Fibroblast of skin of right biceps (primary cell): ENCODE measurements around the gene PIP5K1C.
A peak's percentile ranks its signal among the peaks of the same experiment; 100 is the strongest.

Experiments
- DNase-seq: peaks from one replicate; pipeline ENCODE4 v3.0.0-alpha.2; 2013

The PIP5K1C gene

GRCh38 chr19:3700242-3701032 lies at the start of gene PIP5K1C:
PIP5K1C (minus strand) TSS chr19:3700468; CDS start chr19:3700390, 78 bp downstream.
- peak; percentile 83 for DNase-seq

- DNase-seq: no peak
These were observed 48.7 kb upstream of the PIP5K1C start for GRCh38 chr19:3748965-3749364.

GRCh38 chr19:3746371-3747056 lies 46.2 kb upstream of the PIP5K1C start:
- DNase-seq: no peak

GRCh38 chr19:3745363-3746045 lies 45.2 kb upstream of the PIP5K1C start:
- DNase-seq: no peak

- no peak for DNase-seq
These were observed 43.2 kb upstream of the PIP5K1C start for GRCh38 chr19:3743486-3743885.

GRCh38 chr19:3740431-3740830 lies 40.2 kb upstream of the PIP5K1C start:
- DNase-seq: no peak

GRCh38 chr19:3738477-3739220 lies 38.4 kb upstream of the PIP5K1C start:
- DNase-seq: no peak

- no peak for DNase-seq
These were observed 37.4 kb upstream of the PIP5K1C start for GRCh38 chr19:3737487-3738205.

GRCh38 chr19:3736106-3736724 lies 35.9 kb upstream of the PIP5K1C start:
- DNase-seq: no peak

- no peak for DNase-seq
These were observed 34.0 kb upstream of the PIP5K1C start for GRCh38 chr19:3734310-3734600.

- no peak for DNase-seq
These were observed 33.5 kb upstream of the PIP5K1C start for GRCh38 chr19:3733549-3734309.

GRCh38 chr19:3732108-3732507 lies 31.8 kb upstream of the PIP5K1C start:
- DNase-seq: no peak

- DNase-seq: no peak
These were observed 30.2 kb upstream of the PIP5K1C start for GRCh38 chr19:3730457-3730958.

- no peak for DNase-seq
These were observed 25.5 kb upstream of the PIP5K1C start for GRCh38 chr19:3725640-3726310.

GRCh38 chr19:3725121-3725520 lies 24.9 kb upstream of the PIP5K1C start:
- no peak for DNase-seq

GRCh38 chr19:3723883-3724282 lies 23.6 kb upstream of the PIP5K1C start:
- no peak for DNase-seq

- no peak for DNase-seq
These were observed 22.8 kb upstream of the PIP5K1C start for GRCh38 chr19:3723110-3723488.

GRCh38 chr19:3722443-3723109 lies 22.3 kb upstream of the PIP5K1C start:
- DNase-seq: no peak

- DNase-seq: no peak
These were observed 21.7 kb upstream of the PIP5K1C start for GRCh38 chr19:3721887-3722442.
